Endodermal cell (in vitro differentiated cells): ENCODE measurements around the gene TLE3. TPM values are rescaled to one million over a fixed set of nuclear protein-coding genes. Genes with fewer than 3 reads are reported as not detected.

Source experiments
- DNase-seq: peaks from one replicate; pipeline ENCODE4 v3.0.0-alpha.2; 2017
- H3K27ac ChIP-seq: 2 replicates; pipeline ENCODE4 v1.5.1; 2013; ENCODE audit warnings: mild to moderate bottlenecking, low read depth, low read length, moderate library complexity
- H3K27me3 ChIP-seq: 2 replicates; pipeline ENCODE4 v1.6.1; 2013; ENCODE audit warnings: mild to moderate bottlenecking, low read length, moderate library complexity; ENCODE audit not compliant: insufficient read depth, control insufficient read depth, poor library complexity, severe bottlenecking
- H3K36me3 ChIP-seq: 2 replicates; pipeline ENCODE4 v1.7.0; 2013; ENCODE audit warnings: mild to moderate bottlenecking, low read length, moderate library complexity; ENCODE audit not compliant: control insufficient read depth, insufficient read depth
- H3K4me1 ChIP-seq: one replicate; pipeline ENCODE4 v1.7.0; 2013; ENCODE audit warnings: low read length; ENCODE audit not compliant: control insufficient read depth, insufficient read depth
- H3K4me3 ChIP-seq: 2 replicates; pipeline ENCODE4 v1.5.1; 2013; ENCODE audit warnings: mild to moderate bottlenecking, low read length, moderate library complexity
- H3K9ac ChIP-seq: 2 replicates; pipeline ENCODE4 v1.6.1; 2013; ENCODE audit warnings: mild to moderate bottlenecking, low read length, moderate library complexity; ENCODE audit not compliant: poor library complexity, severe bottlenecking; ENCODE audit errors: extremely low read depth
- H3K9me3 ChIP-seq: 2 replicates; pipeline ENCODE4 v1.6.1; 2013; ENCODE audit warnings: mild to moderate bottlenecking, low read length, moderate library complexity; ENCODE audit not compliant: control insufficient read depth
- H3K27ac Mint-ChIP-seq: 2 replicates; pipeline ENCODE4 v1.8.0; 2020; ENCODE audit warnings: mixed read lengths
- H3K27me3 Mint-ChIP-seq: 2 replicates; pipeline ENCODE4 v1.8.0; 2021; ENCODE audit warnings: mild to moderate bottlenecking, mixed read lengths; ENCODE audit not compliant: insufficient read depth
- H3K36me3 Mint-ChIP-seq: 2 replicates; pipeline ENCODE4 v1.8.0; 2020; ENCODE audit warnings: low read depth, mixed read lengths
- H3K4me1 Mint-ChIP-seq: 2 replicates; pipeline ENCODE4 v1.8.0; 2020; ENCODE audit warnings: mixed read lengths
- H3K4me3 Mint-ChIP-seq: 2 replicates; pipeline ENCODE4 v1.8.0; 2020; ENCODE audit warnings: mild to moderate bottlenecking, moderate library complexity, mixed read lengths
- H3K9me3 Mint-ChIP-seq: 2 replicates; pipeline ENCODE4 v1.8.0; 2020; ENCODE audit warnings: mild to moderate bottlenecking, mixed read lengths
- WGBS, 2 experiments: methylation state at CpG; one replicate each; pipeline versions ENCODE4 v1.1.5 to v1.1.7; 2013; ENCODE audit warnings: missing lambda C conversion rate in 2 of 2, mixed read lengths in 1 of 2; ENCODE audit not compliant: insufficient coverage in 1 of 2, insufficient read length in 1 of 2; 5-methylcytosine and 5-hydroxymethylcytosine counted together
- total RNA-seq, 2 donors: library from RNA; stranded (reverse); fragmentation: NEBNext Ultra II Directional in 1 of 2; extraction: Animal tissue kit (Norgen Biotek cat#: 25700) in 1 of 2; gene quantifications; 2 replicates in 1 of 2; 3 replicates in 1 of 2; pipeline ENCODE4 v1.2.1, GENCODE V29; 2021
- TF ChIP-seq, protein P1 (sequence below): fragments of 200-600 bp; sonication (generic); conservative IDR thresholded peaks from 2 replicates; pipeline ENCODE4 v1.5.0; 2021; ENCODE audit warnings: antibody characterized with exemption, mild to moderate bottlenecking

Gene TLE3
- total RNA-seq, 2 donors from 2014 or later = 66.5 to 81.1 TPM

- H3K9ac ChIP-seq = no peak overlapping the region
- Mint-ChIP-seq H3K36me3 (peaks cover 78% of the 10 kb centered on the region), H3K27me3 (no peaks in the 10 kb centered on the region), H3K9me3 (no peaks in the 10 kb centered on the region), H3K27ac (no peak overlapping the region), H3K4me3 (no peak overlapping the region), H3K4me1 (peaks cover 8% of the 10 kb centered on the region)
- no peak overlapping the region for H3K4me3 ChIP-seq
- peaks cover 6% of the 10 kb centered on the region for H3K4me1 ChIP-seq
- WGBS, 2 experiments = 96 to 97% methylated on average over 7 to 15 of the region's 15 CpGs
- peak overlapping the region; percentile 85 for H3K27ac ChIP-seq
- TF ChIP-seq, protein P1, sequence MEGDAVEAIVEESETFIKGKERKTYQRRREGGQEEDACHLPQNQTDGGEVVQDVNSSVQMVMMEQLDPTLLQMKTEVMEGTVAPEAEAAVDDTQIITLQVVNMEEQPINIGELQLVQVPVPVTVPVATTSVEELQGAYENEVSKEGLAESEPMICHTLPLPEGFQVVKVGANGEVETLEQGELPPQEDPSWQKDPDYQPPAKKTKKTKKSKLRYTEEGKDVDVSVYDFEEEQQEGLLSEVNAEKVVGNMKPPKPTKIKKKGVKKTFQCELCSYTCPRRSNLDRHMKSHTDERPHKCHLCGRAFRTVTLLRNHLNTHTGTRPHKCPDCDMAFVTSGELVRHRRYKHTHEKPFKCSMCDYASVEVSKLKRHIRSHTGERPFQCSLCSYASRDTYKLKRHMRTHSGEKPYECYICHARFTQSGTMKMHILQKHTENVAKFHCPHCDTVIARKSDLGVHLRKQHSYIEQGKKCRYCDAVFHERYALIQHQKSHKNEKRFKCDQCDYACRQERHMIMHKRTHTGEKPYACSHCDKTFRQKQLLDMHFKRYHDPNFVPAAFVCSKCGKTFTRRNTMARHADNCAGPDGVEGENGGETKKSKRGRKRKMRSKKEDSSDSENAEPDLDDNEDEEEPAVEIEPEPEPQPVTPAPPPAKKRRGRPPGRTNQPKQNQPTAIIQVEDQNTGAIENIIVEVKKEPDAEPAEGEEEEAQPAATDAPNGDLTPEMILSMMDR = no peak
- DNase-seq = no peak
- H3K9me3 ChIP-seq = no peaks in the 10 kb centered on the region
- peaks cover 83% of the 10 kb centered on the region for H3K36me3 ChIP-seq
- no peaks in the 10 kb centered on the region for H3K27me3 ChIP-seq
Measured at GRCh38 chr15:70061696-70062270, 35.9 kb downstream of the TLE3 start.

DNA sequence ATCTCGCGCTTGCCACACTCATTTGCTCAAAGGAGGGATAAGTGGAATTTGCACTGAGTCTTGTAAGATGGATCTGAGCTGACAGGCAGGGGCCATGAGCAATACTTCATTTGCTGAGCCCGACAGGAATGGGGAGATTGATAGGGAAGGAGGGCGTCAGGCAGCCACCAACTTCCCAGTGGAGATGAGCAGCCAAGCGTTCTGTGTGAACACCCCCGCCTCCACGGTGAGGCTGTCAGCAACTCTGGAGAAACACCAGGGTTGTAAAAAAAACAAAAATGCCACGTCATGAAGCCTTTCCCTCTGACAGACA, 36.8 kb downstream of the TLE3 start:
- Histone ChIP-seq H3K27ac (no peak overlapping the region), H3K36me3 (peaks cover 81% of the 10 kb centered on the region)
- H3K36me3 Mint-ChIP-seq = peaks cover 73% of the 10 kb centered on the region

DNA sequence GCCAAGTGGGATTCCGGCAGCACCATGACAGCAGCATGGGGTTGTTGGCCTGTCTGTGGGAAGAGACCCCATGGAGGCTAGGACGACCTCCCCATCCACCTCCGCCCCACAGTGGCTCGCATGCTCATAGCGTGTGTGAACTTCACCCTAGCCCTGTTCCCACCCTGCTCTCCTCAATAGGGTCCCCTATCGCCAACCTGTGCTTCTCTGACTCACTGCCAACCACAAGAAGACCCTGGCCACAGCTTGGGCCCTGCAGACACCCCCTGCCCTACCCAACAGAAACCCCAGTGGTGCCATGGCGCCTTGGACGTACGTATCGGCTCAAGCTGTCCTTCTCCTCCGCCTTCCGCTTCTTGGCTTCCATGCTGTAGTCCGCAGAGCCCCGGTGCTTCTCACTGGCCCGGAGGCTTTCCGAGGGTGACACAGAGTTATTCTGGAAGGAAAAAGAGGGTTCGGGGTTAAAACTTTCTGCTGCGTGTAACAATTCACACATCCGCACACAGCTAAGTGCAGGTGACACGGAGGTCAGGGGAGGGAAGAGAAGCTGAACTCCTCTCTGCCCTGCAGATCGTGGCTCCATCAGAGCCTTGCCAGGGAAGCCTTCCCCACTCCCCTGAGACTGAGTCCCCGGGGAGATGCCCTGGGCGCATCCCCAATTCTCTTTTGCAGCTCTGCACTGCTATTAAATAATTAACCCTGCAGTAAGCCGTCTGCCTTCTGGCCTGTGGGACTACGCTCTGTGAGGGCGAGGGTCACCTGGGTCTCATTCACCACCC, 37.3 kb downstream of the TLE3 start:
- Mint-ChIP-seq H3K27ac (peak overlapping the region; percentile 10), H3K9me3 (no peaks in the 10 kb centered on the region), H3K36me3 (peaks cover 75% of the 10 kb centered on the region), H3K27me3 (no peaks in the 10 kb centered on the region), H3K4me3 (no peak overlapping the region), H3K4me1 (peaks cover 8% of the 10 kb centered on the region)
- Histone ChIP-seq H3K9me3 (no peaks in the 10 kb centered on the region), H3K36me3 (peaks cover 80% of the 10 kb centered on the region), H3K27me3 (no peaks in the 10 kb centered on the region), H3K4me1 (peaks cover 6% of the 10 kb centered on the region), H3K9ac (no peak overlapping the region), H3K4me3 (no peak overlapping the region), H3K27ac (no peak overlapping the region)
- no peak for DNase-seq
- TF ChIP-seq, protein P1 = no peak
- 90 to 95% methylated on average over 14 to 26 of the region's 26 CpGs for WGBS, 2 experiments

More for the DNA sequence above, 36.8 kb downstream of the TLE3 start:
- WGBS, 2 experiments = 86 to 93% methylated on average over 8 of the region's 8 CpGs
- DNase-seq = no peak
- no peak overlapping the region for H3K4me3 Mint-ChIP-seq
- TF ChIP-seq, protein P1 = no peak
- Histone ChIP-seq H3K4me1 (peaks cover 6% of the 10 kb centered on the region), H3K9me3 (no peaks in the 10 kb centered on the region), H3K27me3 (no peaks in the 10 kb centered on the region), H3K9ac (no peak overlapping the region), H3K4me3 (no peak overlapping the region)
- peaks cover 8% of the 10 kb centered on the region for H3K4me1 Mint-ChIP-seq
- no peaks in the 10 kb centered on the region for H3K27me3 Mint-ChIP-seq
- H3K9me3 Mint-ChIP-seq = no peaks in the 10 kb centered on the region
- peak overlapping the region; percentile 10 for H3K27ac Mint-ChIP-seq
